Measurements from ENCODE around the gene VWF.

VWF gene

GRCh38 chr12:5912437-5913334 is 211.8 kb downstream of the VWF start:
- TF ChIP-seq CTCF (IDR thresholded peaks at IDR 0.05), result no peak
- no peak for DNase-seq (ENCODE audit: low spot score)
- no peak overlapping the region for H3K4me3 ChIP-seq
- H3K27ac ChIP-seq, result no peak overlapping the region

GRCh38 chr12:5912011-5912410 is 212.5 kb downstream of the VWF start:
- TF ChIP-seq CTCF (IDR thresholded peaks at IDR 0.05), result no peak

GRCh38 chr12:5910790-5911548 is 213.5 kb downstream of the VWF start:
- no peak overlapping the region for H3K4me3 ChIP-seq
- DNase-seq (ENCODE audit: low spot score), result no peak
- H3K27ac ChIP-seq, result no peak overlapping the region
- TF ChIP-seq CTCF (IDR thresholded peaks at IDR 0.05), result no peak

More at GRCh38 chr12:5912011-5912410, 212.5 kb downstream of the VWF start:
- Histone ChIP-seq H3K27ac (no peak overlapping the region), H3K4me3 (no peak overlapping the region)
- DNase-seq (ENCODE audit: low spot score), result no peak

GRCh38 chr12:5909560-5909959 is 214.9 kb downstream of the VWF start:
- no peak overlapping the region for H3K4me3 ChIP-seq
- TF ChIP-seq CTCF (IDR thresholded peaks at IDR 0.05), result no peak
- no peak for DNase-seq (ENCODE audit: low spot score)
- no peak overlapping the region for H3K27ac ChIP-seq

- no peak for TF ChIP-seq CTCF (IDR thresholded peaks at IDR 0.05)
- no peak overlapping the region for H3K27ac ChIP-seq
- H3K4me3 ChIP-seq, result no peak overlapping the region
- peak; percentile 38 for DNase-seq (ENCODE audit: low spot score)
Measured at GRCh38 chr12:5908251-5908650, 216.2 kb downstream of the VWF start.

GRCh38 chr12:5907807-5908206 is 216.7 kb downstream of the VWF start:
- DNase-seq (ENCODE audit: low spot score), result peak; percentile 40
- no peak overlapping the region for H3K4me3 ChIP-seq
- no peak for TF ChIP-seq CTCF (IDR thresholded peaks at IDR 0.05)
- H3K27ac ChIP-seq, result no peak overlapping the region
